A549 (cell line): ENCODE results near the gene SPNS2. TPM values are rescaled to one million over a fixed set of nuclear protein-coding genes. Genes with fewer than 3 reads are reported as not detected.

Source experiments
- ATAC-seq, 2 experiments: fragments of 200-7000 bp in 1 of 2; fragments of >200 bp in 1 of 2; cut with Nextera tagmentation in 1 of 2; cut with Tn5 transposase in 1 of 2; 3 replicates each; pipeline versions ENCODE4 v1.8.0 to v1.9.1; 2018 to 2020; ENCODE audit warnings: mild to moderate bottlenecking in 1 of 2, moderate library complexity in 1 of 2
- CTCF ChIA-PET: fragments of 300-600 bp; sonication (Branson Sonifier 250); formaldehyde crosslinking; extraction: SDS; loops from one replicate; lab custom pipeline; 2021; ENCODE audit warnings: antibody characterized with exemption, inconsistent platforms; lab: Yijun Ruan, JAX
- POLR2A ChIA-PET: fragments of 350-600 bp; formaldehyde crosslinking; extraction: SDS; loops from one replicate; lab custom pipeline; 2021; ENCODE audit warnings: antibody characterized with exemption, inconsistent platforms; lab: Yijun Ruan, JAX
- DNase-seq, 2 experiments: peaks; one replicate each; pipeline versions ENCODE4 v3.0.0 to v3.0.0-alpha.2; 2011 to 2016; ENCODE audit warnings: low read depth in 1 of 2, low spot score in 1 of 2
- FAIRE-seq: peaks from 2 replicates; lab custom pipeline; 2011; peaks lifted over from hg19 to GRCh38; lab: Jason Lieb, UNC
- H3K27ac ChIP-seq, 2 experiments: fragments of >200 bp; sonication (Bioruptor Twin); formaldehyde crosslinking; 3 replicates each; pipeline ENCODE4 v1.5.1; 2016 to 2017
- H3K4me1 ChIP-seq: fragments of >200 bp; sonication (Bioruptor Twin); formaldehyde crosslinking; 3 replicates; pipeline ENCODE4 v1.6.1; 2016
- H3K4me2 ChIP-seq: fragments of >200 bp; sonication (Bioruptor Twin); formaldehyde crosslinking; 3 replicates; pipeline ENCODE4 v1.6.1; 2016
- H3K4me3 ChIP-seq: fragments of >200 bp; sonication (Bioruptor Twin); formaldehyde crosslinking; 3 replicates; pipeline ENCODE4 v1.5.1; 2016
- H3K9me3 ChIP-seq: fragments of >200 bp; sonication (Bioruptor Twin); formaldehyde crosslinking; 3 replicates; pipeline ENCODE4 v1.6.1; 2016
- CHD4 ChIP-seq: fragments of 200-600 bp; sonication (generic); IDR thresholded peaks from 2 replicates; pipeline ENCODE4 v1.6.1; 2016; ENCODE audit warnings: antibody characterized with exemption, mild to moderate bottlenecking, borderline replicate concordance
- E2F6 ChIP-seq: IDR thresholded peaks from 2 replicates; pipeline ENCODE4 v1.6.1; 2012; ENCODE audit warnings: low read depth, borderline replicate concordance
- FOSL2 ChIP-seq, 2 experiments: fragments of 450-650 bp in 1 of 2; fragments of >200 bp in 1 of 2; sonication (Bioruptor Twin) in 1 of 2; formaldehyde crosslinking; IDR thresholded peaks; 2 replicates each; pipeline versions ENCODE4 v1.5.0 to v1.6.1; 2016 to 2020; ENCODE audit warnings: mild to moderate bottlenecking in 1 of 2, moderate library complexity in 1 of 2
- HOXA7 ChIP-seq: fragments of 250-450 bp; sonication (Bioruptor Pico); IDR thresholded peaks from 2 replicates; pipeline ENCODE4 v1.5.0; 2020; ENCODE audit warnings: mild to moderate bottlenecking, moderate library complexity
- HOXB13 ChIP-seq: fragments of 250-450 bp; sonication (Bioruptor Pico); IDR thresholded peaks from 2 replicates; pipeline ENCODE4 v1.5.0; 2020; ENCODE audit warnings: low read depth, mild to moderate bottlenecking, moderate library complexity
- HOXB5 ChIP-seq: fragments of 250-450 bp; sonication (Bioruptor Pico); IDR thresholded peaks from 2 replicates; pipeline ENCODE4 v1.5.0; 2020; ENCODE audit warnings: mild to moderate bottlenecking, moderate library complexity
- JUN ChIP-seq, 2 experiments: fragments of >200 bp; sonication (Bioruptor Twin); formaldehyde crosslinking; IDR thresholded peaks; 2 replicates in 1 of 2; 3 replicates in 1 of 2; pipeline ENCODE4 v1.6.1; 2016 to 2017
- KDM5A ChIP-seq: fragments of 200-600 bp; sonication (generic); IDR thresholded peaks from 2 replicates; pipeline ENCODE4 v1.6.1; 2016; ENCODE audit warnings: antibody characterized with exemption, mild to moderate bottlenecking
- MAZ ChIP-seq: fragments of 150-350 bp; IDR thresholded peaks from 2 replicates; pipeline ENCODE4 v1.6.1; 2014; ENCODE audit warnings: antibody characterized with exemption, low read depth, low read length, borderline replicate concordance
- MYC ChIP-seq: IDR thresholded peaks from 2 replicates; pipeline ENCODE4 v1.6.1; 2012; ENCODE audit warnings: mild to moderate bottlenecking, inconsistent platforms, low read length, improper control_type of control experiment, borderline replicate concordance
- NFE2L2 ChIP-seq: fragments of 150-350 bp; conservative IDR thresholded peaks from 2 replicates; pipeline ENCODE4 v1.6.1; 2014; ENCODE audit warnings: low read length
- PHF8 ChIP-seq: fragments of 200-600 bp; sonication (generic); IDR thresholded peaks from 2 replicates; pipeline ENCODE4 v1.6.1; 2016; ENCODE audit warnings: low read depth, mild to moderate bottlenecking, antibody characterized with exemption, moderate library complexity, borderline replicate concordance
- POLR2AphosphoS2 ChIP-seq: conservative IDR thresholded peaks from 2 replicates; pipeline ENCODE4 v1.6.1; 2012; ENCODE audit warnings: low read length, improper control_type of control experiment, inconsistent platforms
- RAD21 ChIP-seq, 2 experiments: fragments of >200 bp in 1 of 2; sonication (Bioruptor Twin) in 1 of 2; formaldehyde crosslinking in 1 of 2; IDR thresholded peaks in 1 of 2; conservative IDR thresholded peaks in 1 of 2; 2 replicates in 1 of 2; 3 replicates in 1 of 2; pipeline ENCODE4 v1.6.1; 2012 to 2018; ENCODE audit warnings: inconsistent platforms in 1 of 2
- REST ChIP-seq: fragments of 200-600 bp; sonication (generic); IDR thresholded peaks from 2 replicates; pipeline ENCODE4 v1.6.1; 2016; ENCODE audit warnings: antibody characterized with exemption, mild to moderate bottlenecking, moderate library complexity
- RFX5 ChIP-seq: fragments of 450-650 bp; IDR thresholded peaks from 2 replicates; pipeline ENCODE4 v1.7.1; 2014; ENCODE audit warnings: antibody characterized with exemption, mild to moderate bottlenecking, moderate library complexity
- ZFP36 ChIP-seq: fragments of 450-650 bp; IDR thresholded peaks from 2 replicates; pipeline ENCODE4 v1.6.1; 2014; ENCODE audit warnings: borderline replicate concordance; ENCODE audit not compliant: partially characterized antibody
- ZNF302 ChIP-seq: fragments of 250-450 bp; sonication (Bioruptor Pico); IDR thresholded peaks from 2 replicates; pipeline ENCODE4 v1.9.0; 2021; ENCODE audit warnings: inconsistent platforms, mild to moderate bottlenecking, moderate library complexity
- WGBS: methylation state at CpG from one replicate; pipeline ENCODE4 v1.1.6; 2017; ENCODE audit errors: missing lambda C conversion rate; 5-methylcytosine and 5-hydroxymethylcytosine counted together
- polyA plus RNA-seq, 4 experiments: library from polyadenylated mRNA; depleted of rRNA in 3 of 4; stranded (reverse); fragments of >200 nt; fragmentation: RNase III in 1 of 4; extraction: RNeasy Plus Mini Kit Qiagen cat#74134 plus additional on column Dnase treatment in 1 of 4; gene quantifications; 2 replicates in 3 of 4; 3 replicates in 1 of 4; pipeline ENCODE4 v1.2.3, GENCODE V29; 2011 to 2017

Gene SPNS2
- polyA plus RNA-seq, 2 of the 4 experiments (the other 2 are of a cell fraction), result 0.27 to 0.46 TPM

- no peak overlapping the region for H3K4me3 ChIP-seq
- ChIA-PET CTCF (interaction anchor here (1.4 to 2.3 kb wide), 3 partner anchors 8 to 92 kb away, joined by 5 to 11 read pairs (median 6); no protein-coding TSS in a partner anchor), POLR2A (no interaction called here)
- no peak overlapping the region for H3K27ac ChIP-seq
- WGBS, result 81% methylated on average over 28 of the region's 31 CpGs
- ATAC-seq (no peak), DNase-seq (no peak), FAIRE-seq (no peak)
- H3K4me2 ChIP-seq, result no peak overlapping the region
- H3K9me3 ChIP-seq, result no peaks in the 10 kb centered on the region
- TF ChIP-seq REST (no peak), HOXB13 (CRISPR knock-in tag) (no peak), ZNF302 (CRISPR knock-in tag) (no peak), JUN (IDR thresholded peaks at IDR 0.05) (no peak), RFX5 (no peak), KDM5A (no peak), POLR2AphosphoS2 (no peak), ZFP36 (no peak), CHD4 (no peak), E2F6 (no peak), NFE2L2 (no peak), HOXB5 (CRISPR knock-in tag) (no peak), MAZ (no peak), PHF8 (no peak), HOXA7 (CRISPR knock-in tag) (no peak), FOSL2 (IDR thresholded peaks at IDR 0.05) (no peak), FOSL2 (CRISPR knock-in tag; IDR thresholded peaks at IDR 0.05) (no peak), MYC (no peak), RAD21 (conservative IDR thresholded peaks at IDR 0.05 in 1 of 2, IDR thresholded peaks at IDR 0.05 in 1 of 2) (no peak)
- no peaks in the 10 kb centered on the region for H3K4me1 ChIP-seq
Measured at GRCh38 chr17:4512156-4513112, 13.8 kb downstream of the SPNS2 start.
